GM18861 (cell line): ENCODE data around the gene DCAF5.

Experiments
- ATAC-seq: cut with Tn5 transposase; IDR thresholded peaks from one replicate; pipeline ENCODE4 v1.9.1; 2021; ENCODE audit not compliant: unreplicated experiment

Gene DCAF5

GRCh38 chr14:69149461-69150244 is 3.3 kb downstream of the DCAF5 start:
- ATAC-seq: no peak

DNA sequence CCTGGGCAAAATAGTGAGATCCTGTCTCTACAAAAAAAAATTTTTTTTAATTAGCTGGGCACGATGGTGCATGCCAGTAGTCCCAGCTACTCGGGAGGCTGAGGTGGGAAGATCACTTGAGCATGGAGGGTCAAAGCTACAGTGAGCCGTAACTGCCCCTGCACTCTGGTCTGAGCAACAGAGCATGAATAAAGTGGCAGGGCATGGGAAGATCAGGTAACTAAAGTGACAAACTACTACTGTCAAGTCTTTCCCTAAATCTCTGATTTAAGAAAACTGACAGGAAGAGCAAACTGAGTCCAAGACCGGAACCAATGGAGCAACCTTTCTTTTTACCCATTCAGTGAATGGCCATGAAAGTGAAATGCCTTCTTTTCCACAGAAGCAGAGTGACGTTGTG is 10.8 kb downstream of the DCAF5 start:
- ATAC-seq: no peak

DNA sequence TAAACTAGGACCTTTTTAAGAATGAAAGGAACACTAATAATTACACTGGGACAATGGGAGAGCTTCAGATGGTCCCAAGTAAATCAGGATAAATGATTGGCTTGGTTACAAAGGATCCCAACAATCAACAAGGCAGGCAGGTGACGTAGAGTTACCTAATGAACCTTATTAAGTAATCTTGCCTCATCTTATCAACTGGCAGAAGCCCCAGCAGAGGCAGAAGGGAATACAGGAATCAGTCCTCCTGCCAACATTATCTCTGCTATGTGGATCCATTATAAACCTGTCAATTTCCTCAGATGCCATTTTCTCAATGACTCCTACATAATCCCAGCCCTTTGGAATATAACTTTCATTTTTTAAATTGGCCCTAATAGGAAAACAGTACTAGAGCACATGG is 11.4 kb downstream of the DCAF5 start:
- ATAC-seq: no peak

DNA sequence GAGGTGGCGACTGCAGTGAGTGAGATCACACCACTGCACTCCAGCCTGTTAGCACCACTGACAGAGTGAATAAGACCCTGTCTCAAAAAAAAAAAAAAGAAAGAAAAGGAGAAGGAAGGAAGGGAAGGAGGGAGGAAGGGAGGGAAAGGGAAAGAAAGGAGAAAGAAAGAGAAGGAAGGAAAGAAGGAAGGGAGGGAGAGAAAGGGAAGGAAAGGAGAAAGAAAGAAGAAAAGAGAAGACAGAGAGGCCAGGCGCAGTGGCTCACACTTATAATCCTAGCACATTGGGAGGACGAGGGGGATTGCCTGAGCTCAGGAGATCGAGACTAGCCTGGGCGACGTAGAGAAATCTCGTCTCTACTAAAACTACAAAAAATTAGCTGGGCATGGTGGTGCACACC is 13.2 kb downstream of the DCAF5 start:
- ATAC-seq: no peak

DNA sequence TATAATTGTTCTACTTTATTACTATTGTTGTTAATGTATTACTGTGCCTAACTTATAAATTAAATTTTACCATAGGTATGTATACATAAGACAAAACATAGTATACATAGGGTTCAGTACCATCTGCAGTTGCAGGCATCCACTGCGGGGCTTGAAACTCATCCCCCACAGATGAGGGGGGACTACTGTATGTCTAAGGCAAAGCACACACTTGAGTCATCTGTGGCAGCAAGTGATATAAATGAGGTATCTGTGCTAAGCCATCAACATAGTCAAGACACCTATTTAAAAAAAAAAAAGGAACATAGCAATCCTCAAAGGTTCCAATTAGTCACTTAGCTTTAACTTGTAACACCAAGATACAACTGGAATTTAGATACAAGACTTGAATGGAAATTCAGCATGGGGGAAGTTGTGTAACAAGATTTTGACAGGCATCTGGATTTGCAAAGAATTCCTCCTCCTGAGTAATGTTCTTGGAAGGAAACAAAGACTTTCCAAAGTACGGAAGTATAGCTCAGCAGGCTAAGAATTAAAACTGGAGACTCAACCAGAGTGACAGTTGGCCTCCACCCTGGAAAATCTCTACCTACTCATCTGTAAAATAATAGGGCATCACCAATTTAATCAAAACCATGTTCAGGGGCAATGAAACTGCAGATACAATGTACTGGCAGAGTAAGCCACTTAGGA is 14.9 kb downstream of the DCAF5 start:
- ATAC-seq: no peak

- ATAC-seq: no peak
Observed at GRCh38 chr14:69137416-69137815, 15.5 kb downstream of the DCAF5 start.

GRCh38 chr14:69135133-69135532 is 17.8 kb downstream of the DCAF5 start:
- no peak for ATAC-seq

GRCh38 chr14:69133206-69134125 is 19.5 kb downstream of the DCAF5 start:
- no peak for ATAC-seq

DNA sequence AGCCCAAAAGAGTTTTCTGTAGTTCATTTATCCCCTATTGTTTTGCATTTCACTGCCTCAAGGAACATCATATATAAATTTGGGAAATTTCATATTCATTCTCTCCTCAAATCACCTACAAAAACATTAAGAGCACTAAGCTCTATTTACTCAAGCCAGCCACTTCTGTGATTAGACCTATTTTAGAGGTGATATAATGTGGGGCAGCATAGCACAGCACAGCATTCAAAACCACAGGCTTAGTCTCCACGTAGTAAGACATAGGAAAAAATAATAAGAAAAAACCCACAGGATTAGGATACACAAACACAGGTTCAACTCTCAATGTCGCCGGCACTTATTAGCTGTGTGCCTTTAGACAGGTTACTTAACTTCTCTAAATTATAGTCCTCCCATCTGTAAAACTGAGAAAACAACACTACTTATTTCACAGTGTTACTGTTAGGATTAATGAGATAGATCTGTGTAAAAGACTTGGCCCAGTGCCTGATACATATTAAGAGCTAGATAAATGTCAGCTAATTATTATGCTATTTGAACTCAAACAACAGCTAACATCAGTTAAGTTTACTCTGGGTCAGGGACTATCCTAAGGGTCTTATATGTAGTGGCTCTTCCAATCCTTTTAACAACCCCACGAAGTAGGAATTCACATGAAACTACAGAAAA is 20.3 kb downstream of the DCAF5 start:
- ATAC-seq: no peak

GRCh38 chr14:69131176-69131575 is 21.7 kb downstream of the DCAF5 start:
- no peak for ATAC-seq

DNA sequence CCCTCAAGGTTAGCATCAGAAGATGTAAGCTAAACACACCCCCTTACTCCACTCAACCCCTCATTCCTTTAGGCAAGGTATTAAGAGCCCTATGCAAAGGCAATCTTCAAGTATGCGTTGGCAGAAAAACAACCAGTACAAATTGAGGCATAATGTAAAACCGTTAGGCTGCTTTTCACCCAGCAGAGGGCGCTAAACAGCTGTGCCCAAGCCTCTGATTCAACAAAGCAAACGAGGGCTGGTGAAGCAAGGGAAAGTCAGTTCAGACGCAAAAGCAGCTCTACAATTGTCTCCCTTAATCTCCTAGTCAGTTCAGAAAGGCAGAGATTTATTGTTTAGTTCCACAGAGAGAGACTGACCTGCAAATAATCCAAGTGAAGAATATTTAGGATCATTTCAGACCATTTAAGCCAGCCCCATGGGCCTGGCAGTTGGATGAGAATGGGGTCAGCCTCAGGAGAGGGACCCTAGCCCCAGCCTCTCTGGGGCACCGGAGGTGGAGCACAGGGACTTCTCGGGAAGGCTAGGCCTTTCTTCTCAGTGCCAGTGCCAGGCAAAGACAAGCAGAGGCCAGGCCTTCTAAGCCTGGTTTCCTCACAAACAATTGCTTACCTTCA is 23.5 kb downstream of the DCAF5 start:
- no peak for ATAC-seq

- ATAC-seq: no peak
Observed at GRCh38 chr14:69118305-69118704, 34.6 kb downstream of the DCAF5 start.

DNA sequence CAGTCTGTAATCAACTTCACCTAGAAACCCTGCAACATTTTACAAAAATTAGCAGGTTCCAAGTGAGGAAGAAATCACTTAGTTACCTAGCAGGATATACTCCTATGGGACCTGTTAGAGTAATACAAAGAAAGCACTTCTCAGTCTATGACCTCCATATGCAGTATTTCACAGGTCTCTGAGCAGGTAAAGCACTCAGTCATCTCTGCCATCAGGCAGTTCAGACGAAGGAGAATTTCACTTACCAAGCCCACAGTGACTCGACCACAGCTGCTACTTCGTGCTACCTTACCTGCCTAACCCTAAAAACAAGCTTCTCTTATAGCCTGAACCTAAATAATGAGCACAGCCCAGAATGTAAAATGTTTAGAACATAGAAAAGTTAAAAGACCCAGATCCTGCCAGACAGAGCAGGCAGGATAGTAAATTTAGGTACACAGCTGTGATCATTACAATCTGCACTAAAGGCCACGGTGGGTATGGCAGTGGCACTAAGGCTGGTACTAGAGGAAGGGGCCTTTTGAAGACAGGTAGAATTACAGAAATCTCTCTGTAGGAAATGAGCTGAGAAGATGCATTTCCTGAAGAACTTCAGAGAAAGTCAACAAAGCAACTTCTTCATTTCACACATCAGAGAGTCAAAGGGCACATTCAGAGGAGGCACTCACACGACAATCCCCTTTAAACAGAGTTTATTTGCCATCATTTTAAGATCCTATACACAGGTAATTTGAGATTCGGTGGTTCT is 35.7 kb downstream of the DCAF5 start:
- ATAC-seq: no peak

DNA sequence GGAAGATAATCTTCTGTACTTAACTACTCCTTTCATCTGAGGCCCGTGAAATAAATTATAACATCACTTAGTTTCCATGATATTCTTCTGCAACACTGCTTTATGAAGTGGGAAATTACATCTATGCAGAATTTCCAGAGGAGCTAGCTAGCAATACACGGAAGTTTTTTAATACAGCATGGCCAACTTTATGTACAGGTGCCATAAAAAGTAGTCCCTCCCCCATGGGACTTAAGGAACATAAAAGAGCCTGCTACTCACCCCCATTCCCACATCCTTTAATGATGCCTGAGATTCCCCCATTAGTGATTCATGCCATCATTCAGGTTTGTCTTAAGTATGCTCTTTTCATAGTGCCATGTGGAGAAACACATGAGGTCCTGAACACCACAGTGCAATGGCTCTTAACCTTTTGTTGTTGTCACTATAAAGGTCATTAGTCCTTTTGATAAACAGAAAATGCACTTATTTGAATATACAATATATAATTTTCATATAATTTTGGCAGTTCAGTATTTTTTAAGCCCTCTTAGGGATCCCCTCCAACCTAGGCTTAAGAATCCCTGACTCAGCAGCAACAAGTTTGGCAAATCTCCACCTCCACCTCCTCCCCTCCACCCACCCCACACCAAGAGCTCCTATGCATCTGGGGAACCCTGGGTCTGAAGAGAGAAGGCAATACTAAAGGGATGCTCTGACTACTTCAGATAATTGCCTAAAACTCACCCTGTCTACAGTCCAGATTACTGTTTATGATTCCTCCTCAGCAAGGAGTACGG is 37.3 kb downstream of the DCAF5 start:
- no peak for ATAC-seq

DNA sequence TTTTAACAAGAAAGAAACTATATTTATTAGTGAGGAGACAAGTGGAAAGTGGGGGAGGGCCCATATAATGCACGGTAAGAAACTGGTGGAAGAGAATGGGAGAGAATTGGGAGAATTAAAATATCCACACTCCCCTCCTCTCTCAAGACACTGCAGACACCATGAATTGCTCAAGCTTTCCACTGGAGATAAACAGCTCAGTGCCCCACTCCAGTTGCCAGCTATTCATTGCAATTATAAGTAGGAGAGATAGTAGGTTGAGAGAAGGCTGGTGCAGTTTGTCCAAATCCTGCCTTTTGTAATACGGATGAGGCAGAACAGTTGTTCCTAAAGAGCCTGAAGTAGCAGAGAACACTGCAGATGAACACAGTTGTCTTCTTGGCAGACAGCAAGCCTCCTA is 38.2 kb downstream of the DCAF5 start:
- ATAC-seq: no peak

DNA sequence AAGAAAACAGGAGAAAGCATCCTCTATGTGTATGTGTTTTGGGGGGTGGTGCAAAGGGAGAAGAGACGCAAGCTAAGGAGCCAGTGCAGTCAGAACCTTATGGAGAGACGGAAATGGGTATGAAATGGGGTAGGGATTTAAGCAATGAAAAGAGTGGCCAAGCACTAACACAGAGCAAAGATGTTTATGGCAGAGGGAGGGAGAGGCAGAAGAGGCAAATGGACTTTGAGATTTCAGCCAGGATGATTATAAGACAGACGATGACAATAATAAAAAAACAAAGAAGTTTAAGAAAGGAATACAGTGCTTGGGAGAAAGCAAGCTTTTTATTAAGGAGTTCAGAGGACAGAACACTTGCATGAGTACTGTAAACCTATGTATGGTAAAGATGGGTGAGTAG is 44.6 kb downstream of the DCAF5 start:
- ATAC-seq: no peak

- ATAC-seq: no peak
Observed at GRCh38 chr14:69107407-69108003, 45.4 kb downstream of the DCAF5 start.

DNA sequence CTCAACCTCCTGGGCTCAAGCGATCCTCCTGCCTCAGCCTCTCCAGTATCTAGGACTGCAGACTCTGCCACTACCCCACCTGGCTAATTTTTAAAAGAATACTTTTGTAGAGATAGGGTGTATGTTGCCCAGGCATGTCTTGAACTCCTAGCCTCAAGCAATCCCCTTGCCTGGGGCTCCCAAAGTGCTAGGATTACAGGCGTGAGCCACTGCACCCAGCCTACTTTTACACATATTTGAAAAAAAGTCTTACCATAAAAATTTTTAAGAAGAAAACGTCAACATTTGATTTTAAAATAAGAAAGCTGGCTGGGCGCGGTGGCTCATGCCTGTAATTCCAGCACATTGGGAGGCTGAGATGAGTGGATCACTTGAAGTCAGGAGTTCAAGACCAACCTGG is 46.5 kb downstream of the DCAF5 start:
- no peak for ATAC-seq

- no peak for ATAC-seq
Observed at GRCh38 chr14:69105326-69105725, 47.6 kb downstream of the DCAF5 start.
